DND-41 (cell line): ENCODE results near the gene KIF26A.

ENCODE experiments used
- CTCF ChIP-seq: IDR thresholded peaks from 2 replicates; pipeline ENCODE4 v1.5.1; 2012; ENCODE audit warnings: borderline replicate concordance, low read length, moderate library complexity, mild to moderate bottlenecking; ENCODE audit not compliant: poor library complexity, severe bottlenecking; ENCODE audit errors: extremely low read depth
- EZH2 ChIP-seq: IDR thresholded peaks from 3 replicates; pipeline ENCODE4 v1.6.1; 2012; ENCODE audit warnings: borderline replicate concordance, low read depth, mild to moderate bottlenecking, moderate library complexity, low read length, inconsistent platforms; ENCODE audit not compliant: severe bottlenecking

DNA sequence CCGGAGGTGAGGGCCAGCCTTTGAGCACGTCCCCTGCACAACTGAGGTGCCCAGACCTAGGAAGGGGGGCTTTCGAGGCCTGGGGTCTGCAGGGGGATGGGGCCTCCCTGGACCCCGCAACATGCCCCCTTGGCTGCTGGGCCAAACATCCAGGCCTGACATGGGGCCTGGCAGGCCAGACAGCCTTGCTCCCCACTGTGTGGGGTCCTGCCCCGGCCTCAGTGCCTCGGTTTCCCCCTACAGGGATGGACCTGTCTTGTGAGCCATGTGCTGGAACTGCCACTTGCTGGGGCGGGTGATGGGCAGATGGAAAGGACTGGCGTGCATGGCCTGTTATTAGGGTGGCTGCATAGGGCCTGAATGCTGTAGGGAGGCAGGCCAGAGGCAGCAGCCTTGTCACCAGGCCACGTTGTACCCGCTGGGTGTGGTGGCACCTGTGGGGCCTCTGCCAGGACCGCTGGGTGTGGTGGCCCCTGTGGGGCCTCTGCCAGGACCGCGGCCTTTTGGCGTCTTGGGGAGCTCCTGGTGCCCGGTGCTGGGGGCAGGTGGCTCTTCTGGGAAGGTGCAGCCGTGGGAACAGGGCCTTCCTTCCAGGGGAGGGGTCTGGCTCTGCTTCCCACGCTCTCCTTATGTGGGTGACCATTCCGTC lies 32.4 kb upstream of the KIF26A start:
- TF ChIP-seq CTCF, result no peak
- TF ChIP-seq EZH2, result no peak
